ENCODE measurements around the gene SPATA13.

SPATA13 gene

DNA sequence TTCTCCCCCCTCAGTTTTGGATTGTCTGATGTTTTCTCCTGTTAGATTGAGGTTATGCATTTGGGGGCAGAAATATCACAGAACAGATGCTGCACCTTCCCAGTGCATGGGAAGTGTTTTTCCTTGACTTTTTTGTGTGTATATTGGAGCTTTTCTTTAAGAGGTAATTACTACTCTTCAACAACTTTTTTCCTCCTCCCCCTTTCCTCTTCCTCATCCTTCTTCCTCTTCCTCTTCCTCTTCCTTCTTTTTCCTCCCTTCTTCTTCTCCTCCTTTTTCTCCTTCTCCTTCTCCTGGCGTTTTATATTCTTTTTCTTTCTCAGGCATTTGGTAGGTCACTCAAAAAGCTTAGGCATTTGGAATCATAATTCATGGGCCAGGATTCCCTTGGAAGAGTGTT is 18.1 kb upstream of the SPATA13 start:
- no peak for DNase-seq

DNA sequence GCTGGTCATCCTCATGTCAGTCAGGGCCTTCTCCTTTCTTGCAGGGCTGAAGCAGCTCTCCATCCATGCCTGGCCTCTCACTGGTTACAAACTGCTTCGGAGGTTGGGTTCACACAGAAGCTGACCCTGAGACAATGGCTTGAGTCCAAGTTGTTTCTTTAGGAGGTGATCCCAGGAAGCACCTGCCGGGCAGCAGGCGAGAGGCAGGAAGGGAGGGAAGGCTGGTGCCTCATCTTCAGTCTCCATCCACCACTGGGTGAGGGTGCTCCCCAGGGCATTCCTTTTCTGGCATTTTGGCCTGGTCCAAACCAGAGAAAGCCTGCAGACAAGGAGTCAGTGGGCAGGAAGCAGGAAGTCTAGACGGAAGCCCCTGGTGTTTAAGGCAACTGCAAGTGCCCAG is 17.6 kb upstream of the SPATA13 start:
- no peak for DNase-seq

DNA sequence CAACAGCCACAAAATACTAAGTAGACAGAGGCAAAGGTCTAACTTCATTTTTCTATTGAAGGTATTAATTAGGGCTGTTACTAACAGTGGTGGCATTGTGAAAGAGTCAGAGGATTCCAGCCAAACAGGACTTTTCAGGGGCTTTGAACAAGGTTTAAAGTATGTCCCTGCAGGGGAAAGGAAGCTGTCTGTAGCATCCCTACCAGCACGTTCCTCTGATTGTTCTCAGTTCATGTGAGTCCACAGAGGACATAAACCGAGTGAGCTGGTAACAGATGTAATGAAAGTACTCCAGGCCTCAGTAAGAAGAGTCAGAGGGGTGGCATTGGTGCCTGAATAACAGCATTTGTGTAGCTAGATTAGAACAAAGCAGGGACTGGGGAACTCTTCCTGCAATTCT is 15.3 kb upstream of the SPATA13 start:
- no peak for DNase-seq

DNA sequence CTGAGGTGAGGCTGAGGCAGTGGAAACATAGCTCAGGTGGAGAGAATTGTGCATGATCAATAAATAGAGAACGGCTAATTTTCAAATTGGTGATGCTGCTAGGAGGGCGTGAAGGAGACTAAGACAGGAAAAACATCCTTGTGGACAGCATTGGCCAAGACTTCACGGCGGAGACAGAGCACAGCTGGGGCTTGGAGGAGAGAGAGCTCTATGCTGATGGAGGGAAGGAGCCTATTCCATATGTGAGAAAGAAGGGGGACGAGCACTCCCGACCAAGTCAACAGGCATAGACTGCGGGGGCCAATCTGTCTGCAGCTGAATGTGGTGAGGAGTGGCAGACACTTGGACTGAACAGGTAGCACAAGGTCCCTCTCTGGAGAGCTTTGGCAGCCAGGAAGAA is 14.8 kb upstream of the SPATA13 start:
- DNase-seq = no peak

DNA sequence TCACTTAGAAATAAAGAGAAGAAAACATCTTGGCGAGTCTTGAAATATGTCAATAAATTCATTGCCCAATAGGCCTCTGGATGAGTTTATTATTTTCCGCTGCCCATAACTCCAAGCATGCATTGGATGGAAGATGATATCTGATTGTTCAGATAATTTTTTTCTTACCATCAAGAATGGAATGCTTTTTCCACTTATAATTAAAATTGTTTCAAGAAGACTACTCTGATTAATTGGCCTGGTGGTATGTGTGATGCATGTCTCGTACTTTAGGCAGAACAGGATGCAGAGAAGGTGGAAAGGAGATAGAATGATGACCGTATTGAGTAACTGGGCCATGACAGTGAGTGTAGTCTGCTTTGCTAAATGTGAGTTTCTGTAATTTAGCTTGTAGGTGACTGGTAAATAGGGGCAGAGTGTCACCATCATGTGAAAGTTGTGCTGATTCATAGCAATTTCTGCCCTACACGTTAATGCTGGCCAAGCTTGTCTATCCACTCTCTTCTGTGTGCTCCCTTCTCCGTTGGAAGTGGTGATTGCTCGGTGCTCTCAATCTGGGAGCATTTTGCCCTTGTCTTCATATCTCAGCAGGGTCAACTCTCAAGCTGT is 13.5 kb upstream of the SPATA13 start:
- DNase-seq = no peak

DNA sequence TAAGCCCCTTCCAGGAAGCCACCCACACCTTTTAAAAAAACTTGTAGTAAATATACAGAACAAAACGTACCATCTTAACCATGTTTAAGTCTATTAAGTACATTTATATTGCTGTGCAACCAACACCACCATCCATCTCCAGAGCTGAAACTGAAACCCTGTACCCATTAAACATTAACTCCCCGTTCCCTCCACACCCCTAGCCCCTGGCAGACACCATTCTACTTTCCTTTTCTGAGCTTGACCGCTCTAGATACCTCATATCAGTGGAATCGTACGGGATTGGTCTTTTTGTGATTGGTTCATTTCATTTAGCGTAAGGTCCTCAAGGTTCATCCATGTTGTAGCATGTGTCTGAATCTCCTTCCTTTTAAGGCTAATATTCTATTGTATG is 13.0 kb upstream of the SPATA13 start:
- DNase-seq = no peak

DNA sequence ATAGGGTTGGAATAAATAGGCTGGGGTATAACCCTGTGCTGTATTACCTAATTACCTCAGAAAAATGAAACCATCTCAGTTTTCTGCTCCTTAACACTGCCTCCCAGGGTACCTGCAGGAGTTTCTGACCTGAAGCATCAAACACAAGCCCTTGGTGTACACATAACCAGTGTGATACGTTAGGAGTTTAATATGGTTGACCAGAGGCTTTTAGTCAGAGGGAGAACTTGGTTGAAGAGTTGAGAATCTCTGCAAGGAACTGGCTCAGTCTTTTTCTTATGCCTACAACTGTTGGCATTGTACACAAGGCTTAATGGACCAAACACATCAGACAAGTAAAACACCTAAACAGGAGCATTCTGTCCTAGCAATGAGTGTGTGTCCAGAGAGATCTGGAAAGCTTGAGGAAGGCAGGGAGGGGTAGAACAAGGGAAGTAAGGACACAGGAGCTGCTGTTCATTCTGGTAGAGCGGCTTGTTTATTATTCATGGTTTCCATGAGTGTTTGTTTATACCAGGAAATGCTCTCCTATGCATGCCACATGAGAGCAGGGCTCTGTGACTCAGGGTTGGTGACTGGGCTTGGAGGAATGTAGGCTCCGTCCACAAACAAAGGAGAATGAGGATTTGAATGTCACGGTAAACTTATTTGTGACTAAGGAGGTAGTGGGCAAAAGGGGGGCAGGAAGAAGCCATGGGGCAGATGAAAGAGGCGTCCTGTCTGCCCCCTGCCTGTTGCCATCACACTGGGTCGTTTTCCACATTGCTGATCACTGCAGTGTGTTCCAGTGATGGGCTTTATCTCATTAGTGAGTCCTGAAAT is 11.9 kb upstream of the SPATA13 start:
- no peak for DNase-seq

DNA sequence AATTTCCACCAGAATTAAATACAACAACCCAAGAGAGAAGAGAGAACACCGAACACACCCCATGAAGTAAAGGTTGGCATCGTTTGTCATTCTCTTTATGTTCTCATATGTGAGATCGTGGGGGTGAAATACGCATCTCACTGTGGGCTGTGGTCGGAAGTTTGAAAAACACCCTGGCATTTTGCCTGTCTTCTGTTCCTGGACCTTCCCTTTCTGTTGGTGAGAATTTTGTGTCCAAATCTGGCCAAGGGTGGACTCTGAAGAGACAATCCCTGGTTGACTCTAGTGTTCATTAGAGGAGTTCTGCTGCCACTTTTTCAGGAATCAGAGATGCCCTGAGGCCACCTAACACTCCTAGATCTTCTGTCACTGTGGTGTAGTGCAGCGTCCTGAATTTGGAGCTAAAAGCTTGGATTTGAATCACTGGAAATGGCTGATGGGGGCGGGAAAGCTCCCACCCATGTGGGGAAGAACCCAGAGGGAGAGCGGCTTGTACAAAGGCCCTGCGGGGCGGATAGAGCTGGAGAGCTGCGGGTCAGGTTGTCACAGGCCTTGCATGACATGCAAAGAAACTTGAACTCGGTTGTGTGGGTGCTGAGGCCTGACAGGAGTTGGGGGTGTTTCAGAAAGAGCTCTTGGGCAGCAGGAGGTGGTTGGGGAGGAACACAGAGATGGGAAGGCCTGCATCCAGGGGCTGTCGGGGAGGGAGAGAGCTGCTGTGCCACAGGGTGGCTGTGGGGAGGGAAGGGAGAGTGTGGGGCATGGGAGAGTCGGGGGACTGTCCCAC is 11.1 kb upstream of the SPATA13 start:
- no peak for DNase-seq

DNA sequence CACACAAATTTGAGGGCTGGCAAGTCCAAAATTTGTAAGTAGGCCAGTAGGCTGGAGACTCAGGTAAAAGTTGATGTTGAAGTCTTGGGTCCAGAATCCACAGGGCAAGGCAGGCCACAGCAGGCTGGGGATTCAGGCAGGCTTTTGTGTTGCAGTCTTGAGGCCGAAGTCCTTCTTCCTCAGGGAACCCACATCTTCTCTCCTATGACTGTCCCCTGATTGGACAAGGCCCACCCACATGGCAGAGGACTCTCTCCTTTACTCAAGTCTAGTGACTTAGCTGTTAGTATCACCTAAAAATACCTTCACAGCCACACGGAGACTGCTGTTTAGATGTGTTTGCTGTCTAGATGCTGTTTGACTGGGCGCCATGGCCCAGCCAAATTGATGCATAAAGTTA is 9.9 kb upstream of the SPATA13 start:
- no peak for DNase-seq

DNA sequence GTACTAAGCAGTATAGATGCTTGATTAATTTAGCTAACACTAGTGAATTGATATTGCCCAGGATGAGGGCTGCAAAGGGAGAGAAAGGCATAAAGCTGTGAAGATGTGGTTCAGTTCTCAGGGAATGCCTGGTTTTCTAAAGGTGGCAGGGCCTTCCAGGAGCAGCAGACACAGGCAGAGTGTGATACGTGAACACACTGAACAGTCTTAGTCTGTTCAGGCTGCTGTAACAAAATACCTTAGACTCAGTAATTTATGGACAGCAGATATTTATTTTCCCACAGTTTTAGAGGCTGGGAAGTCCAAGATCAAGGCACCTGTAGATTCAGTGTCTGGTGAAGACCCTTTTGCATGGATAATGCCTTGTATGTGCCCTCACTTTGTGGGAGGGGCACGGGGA is 8.7 kb upstream of the SPATA13 start:
- no peak for DNase-seq

DNA sequence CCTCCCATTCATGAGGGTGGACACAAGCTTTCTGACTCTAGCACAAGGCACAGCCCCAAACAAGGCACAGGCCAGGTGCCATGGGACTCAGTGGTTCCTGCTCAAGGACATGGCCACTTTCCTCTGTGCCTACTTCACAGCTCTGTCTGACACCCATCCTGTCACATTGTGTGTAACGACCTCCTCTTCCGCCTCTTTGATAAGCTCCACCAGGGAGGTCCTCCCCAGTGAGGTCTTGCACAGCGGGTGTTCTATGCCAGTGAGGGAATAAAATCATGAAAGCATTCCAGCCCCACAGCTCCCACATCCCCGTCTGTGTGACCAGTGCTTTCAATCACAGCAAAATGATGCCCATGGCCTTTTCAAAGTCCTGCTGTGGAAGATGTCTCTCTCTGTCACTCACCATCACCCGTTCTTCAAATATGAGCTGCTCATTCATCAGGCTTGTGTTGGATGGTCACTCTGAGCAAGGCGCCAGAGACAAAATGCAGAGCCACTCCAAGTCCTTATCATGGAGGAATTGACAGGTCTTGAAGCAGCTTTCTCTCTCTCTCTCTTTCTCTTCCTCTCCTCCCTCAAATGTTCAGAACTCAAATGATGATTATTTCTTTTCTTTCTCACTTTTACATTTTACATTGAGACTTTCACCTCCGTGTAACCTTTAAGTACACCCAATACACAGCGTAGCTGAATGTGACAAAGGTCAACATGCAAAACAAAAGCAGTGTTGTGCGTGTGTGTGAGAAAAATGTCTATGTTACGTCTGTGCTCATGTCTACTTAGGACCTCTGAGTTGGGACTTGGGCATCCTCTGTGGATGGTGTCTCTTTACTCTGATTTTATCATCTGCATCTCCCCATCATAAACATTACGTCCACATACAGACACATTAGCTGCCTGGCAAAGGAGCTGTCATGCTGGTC is 8.0 kb upstream of the SPATA13 start:
- no peak for DNase-seq

DNA sequence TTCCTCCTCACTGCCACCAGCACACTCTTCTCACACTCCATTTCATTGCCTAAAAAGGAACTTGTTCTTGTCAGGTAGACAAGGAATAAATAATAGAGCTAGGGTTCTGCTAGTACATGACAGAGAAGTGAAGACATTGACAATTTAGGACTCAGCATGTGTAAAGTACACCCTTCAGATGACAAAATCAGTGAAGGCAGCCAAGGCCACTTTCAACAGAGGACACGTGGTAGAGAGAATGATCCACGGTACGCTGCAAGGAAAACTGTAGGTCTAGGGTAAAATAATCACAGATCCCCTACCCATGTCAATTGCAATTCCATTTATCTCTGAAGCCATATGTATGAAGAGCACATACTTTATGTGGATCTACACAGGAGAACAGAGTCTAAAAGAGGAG is 7.2 kb upstream of the SPATA13 start:
- DNase-seq = no peak

DNA sequence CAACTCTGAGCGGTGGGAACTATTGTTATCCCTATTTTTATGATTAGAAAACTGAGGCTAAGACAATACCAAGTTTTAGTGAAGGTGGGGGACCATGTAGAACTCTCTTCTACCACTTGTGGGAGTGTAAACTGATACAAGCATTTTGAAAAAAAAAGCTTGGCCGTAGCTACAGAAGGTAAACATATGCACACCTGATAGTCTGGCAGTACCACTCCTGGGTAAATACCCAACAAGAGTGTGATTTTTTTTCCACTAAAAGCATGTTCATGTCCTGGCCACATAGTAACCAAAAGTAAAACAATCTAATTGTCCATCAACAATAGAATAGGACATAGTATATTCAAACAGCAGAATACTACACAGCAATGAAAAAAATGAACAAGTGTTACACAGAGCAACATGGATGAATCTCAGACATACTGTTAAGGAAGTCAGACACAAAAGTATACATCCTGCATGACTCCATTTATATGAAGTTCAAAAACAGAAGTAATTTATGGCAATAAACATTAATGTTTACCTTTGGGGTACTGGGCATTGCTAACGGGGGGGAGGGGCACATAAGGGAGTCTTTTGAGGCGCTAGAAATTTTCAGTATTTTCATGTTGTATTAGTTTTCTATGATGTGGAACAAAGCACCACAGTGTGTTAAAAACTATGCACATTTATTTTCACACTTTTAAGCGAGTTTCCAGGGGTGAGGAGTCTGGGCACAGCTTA is 6.4 kb upstream of the SPATA13 start:
- no peak for DNase-seq

DNA sequence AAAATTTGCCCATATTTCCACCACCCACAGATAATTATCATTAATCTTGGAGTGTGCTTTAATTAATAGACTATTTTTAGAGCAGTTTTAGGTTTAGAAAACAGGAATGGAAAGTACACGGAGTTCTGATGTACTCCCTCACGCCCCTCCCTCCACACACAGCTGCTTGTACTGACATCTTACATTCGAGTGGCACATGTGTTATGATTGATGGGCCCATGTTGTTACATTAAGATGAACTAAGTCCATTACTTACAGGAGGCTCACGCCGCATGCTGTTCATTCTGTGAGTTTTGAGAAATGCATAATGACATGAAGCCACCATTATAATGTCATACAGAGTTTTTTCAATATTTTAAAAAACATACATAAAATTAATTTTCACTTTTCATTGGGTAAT is 1.2 kb upstream of the SPATA13 start:
- no peak for DNase-seq

DNA sequence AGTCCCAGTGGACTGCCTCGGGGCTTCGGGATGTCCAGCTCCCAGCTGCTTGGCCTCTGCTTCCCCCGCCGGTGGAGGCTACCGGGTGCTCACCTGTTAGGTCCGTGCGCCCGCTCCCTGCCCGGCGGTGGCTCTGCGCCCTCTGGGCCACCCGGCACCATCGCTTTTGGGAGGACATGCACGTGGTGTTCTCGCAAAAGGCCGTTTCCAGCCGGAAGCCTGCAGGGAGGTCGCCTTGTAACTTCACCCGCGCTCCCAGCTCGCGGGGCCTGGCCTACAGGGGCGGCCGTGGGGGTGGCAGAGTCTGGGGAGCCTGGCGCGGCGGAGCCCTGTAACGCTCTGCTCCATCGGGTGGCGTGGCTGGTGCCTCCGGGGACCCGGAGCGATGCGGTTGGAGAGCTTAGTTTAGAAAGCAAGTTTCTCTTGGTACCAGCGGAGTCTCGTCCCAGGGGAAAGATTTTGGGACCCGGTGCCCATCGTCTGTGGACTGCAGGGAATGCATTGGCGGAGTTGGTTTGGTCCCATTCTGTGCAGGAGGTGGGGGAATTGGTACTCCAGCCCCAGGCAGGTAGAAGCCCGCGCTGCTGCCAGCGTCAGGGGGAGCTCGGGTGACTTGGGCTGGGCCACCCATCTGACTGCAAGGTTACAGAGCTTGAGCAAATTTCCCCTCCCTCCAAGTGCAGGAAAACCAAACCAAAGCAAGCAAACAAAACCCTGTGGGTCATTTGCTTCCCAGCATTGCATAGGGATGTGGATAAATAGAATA is 673 bp downstream of the SPATA13 start:
- peak; percentile 50 for DNase-seq

DNA sequence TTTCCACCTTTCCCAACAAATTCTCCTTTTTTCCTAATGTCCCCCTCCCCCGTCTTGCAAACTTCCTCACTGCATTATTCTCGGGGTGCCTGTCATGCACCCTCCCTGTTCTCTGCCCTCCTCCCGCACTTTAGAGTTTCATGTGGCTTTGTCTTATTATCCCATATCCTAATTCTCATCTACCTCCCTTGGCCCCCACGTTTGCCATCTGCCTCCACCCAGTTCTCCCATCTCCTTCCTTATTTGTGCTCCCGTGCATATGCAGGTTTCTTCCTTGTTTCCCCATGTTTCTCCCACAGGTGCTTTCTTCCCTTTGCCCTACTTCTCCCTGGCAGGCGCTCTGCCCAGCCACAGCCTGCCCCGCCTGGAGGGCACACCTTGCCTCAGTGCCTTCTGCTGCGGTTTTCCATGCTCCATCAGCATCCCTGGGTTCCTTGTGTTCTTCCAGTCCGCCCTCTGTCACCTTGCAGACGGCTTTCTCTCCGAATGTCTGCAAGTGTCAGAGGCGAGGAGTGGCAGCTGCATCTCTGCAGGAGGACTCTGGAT is 1.5 kb downstream of the SPATA13 start:
- DNase-seq = no peak

DNA sequence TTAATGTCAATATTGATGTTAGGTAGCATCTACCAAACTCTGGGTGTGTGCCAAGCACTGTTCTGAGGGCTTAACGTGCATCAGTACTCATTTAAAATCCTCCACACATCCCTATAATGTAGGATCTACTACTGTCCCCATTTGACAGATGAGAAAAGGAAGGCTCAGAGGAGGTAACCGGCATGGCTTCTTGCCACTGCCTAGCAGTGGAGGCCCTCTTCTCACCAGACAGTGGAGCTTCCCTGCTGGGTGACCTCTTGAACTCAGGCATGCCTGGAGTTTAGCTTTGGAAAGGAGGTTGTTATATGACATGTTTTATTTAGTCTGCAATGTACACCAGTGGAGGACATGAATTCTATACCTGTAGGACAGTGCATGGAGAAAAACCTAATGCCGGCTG is 2.1 kb downstream of the SPATA13 start:
- no peak for DNase-seq

DNA sequence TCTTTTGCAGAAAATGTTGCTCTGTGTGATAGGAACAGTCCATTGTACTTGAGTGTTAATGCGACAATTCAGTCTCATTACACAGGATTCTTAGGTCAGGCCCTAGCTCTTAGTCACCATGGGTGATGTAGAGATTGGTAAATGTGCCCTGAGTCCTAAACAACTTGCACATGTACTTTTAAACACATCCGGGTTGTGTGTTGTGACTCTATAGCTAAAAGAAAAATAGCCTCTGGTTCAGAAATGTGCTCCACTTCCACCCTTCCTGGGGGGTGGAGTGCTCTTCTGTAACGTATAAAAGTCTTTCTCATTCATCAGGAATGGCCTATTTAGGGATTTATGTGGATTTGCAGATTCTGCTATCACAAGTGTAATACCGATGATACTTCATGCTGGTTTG is 5.2 kb downstream of the SPATA13 start:
- DNase-seq = no peak

DNA sequence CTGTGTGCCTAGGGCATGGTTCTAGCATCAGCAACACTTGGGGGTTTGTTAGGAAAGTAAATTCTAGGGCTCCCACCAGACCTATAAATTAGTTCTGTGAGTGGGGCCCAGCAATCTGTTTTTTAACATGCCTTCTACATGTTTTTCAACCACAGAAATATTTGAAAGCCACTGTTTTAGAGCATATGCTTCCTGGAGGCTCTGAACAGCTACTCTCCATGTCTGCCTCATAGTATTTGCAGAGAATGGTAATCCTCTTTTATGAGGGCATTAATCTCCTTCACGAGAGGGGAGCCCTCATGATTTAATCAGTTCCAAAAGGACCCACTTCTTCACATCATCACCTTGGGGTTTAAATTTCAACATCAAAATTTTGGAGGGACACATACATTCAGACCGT is 6.0 kb downstream of the SPATA13 start:
- DNase-seq = no peak

DNA sequence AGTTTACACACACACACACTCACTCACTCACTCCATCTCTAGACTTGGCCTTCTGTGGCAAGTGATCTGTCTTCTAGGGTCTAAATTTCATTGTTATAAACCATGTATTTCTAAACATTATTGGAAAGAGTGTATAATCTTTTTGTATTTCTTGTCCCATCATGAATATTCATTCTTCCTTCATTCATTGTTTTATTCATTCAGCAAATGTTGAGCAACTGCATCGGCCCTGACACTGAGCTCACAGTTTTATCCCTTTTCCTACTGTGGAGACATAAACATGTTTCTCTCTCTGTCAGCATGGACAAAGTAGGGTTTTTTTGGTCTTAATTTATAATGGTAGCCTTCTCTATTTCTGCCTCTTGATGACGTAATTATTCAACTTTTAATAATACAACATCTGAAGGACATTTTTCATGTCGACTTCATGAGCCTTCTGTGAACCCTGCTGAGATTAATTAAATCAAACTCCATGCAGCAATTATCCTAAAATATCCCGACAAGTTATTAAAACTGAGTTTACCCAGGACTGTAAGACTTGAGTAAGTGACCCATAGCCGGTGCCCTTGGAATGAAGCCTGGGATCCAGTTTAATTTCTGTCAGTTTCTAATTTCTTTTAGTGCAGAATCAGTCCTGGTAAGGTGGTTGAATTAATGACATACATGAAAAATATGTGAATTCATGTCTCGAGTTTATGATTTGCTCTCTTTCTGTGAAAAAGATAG is 7.3 kb downstream of the SPATA13 start:
- no peak for DNase-seq

DNA sequence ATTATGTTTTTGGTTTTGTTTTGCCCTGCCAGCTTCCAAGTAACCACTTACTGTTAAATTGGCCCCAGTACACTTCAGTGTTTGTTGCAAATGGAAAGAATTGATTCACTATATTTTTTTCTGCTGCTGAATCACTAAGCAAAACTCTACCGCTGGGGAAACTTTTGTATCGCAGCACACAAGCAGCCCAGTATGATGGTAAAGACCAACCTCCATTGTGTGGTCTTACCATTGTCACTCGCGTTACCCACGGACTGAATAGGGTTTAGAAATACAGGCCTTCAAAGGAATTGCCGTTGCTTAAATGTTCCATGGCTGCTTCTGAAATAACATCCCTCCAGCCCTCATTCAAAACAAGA is 7.9 kb downstream of the SPATA13 start:
- no peak for DNase-seq

Measured in activated naive CD4-positive, alpha-beta T cell treated with anti-CD3 and anti-CD28 coated beads, Interleukin-2, amount 50 U/mL, for 16 hours (primary cell).